Spleen (tissue), 11 donors: ENCODE data around the gene DUSP6. TPM values are rescaled to one million over a fixed set of nuclear protein-coding genes. Genes with fewer than 3 reads are reported as not detected.

Experiments
- DNase-seq: peaks from one replicate; pipeline ENCODE4 v3.0.0-alpha.2; 2020
- H3K27ac ChIP-seq, 8 donors: fragments of 200-600 bp; sonication (generic) in 7 of 8; 1 replicate in 4 of 8; 2 replicates in 4 of 8; pipeline versions ENCODE4 v1.5.0 to v1.8.0; 2016 to 2021; ENCODE audit warnings: inconsistent platforms in 4 of 8, mild to moderate bottlenecking in 4 of 8, moderate library complexity in 1 of 8
- H3K27me3 ChIP-seq, 7 donors: fragments of 200-600 bp; sonication (generic) in 6 of 7; replicated peaks in 1 of 7; 1 replicate in 4 of 7; 2 replicates in 3 of 7; pipeline versions ENCODE4 v1.5.0 to v1.8.0; 2016 to 2021; ENCODE audit warnings: inconsistent platforms in 3 of 7, mild to moderate bottlenecking in 1 of 7
- H3K36me3 ChIP-seq, 6 donors: fragments of 200-600 bp; sonication (generic) in 5 of 6; 1 replicate in 4 of 6; 2 replicates in 2 of 6; pipeline versions ENCODE4 v1.5.0 to v1.8.0; 2016 to 2021; ENCODE audit warnings: inconsistent platforms in 2 of 6
- H3K4me1 ChIP-seq, 6 donors: fragments of 200-600 bp; sonication (generic) in 5 of 6; 1 replicate in 3 of 6; 2 replicates in 3 of 6; pipeline versions ENCODE4 v1.5.0 to v1.8.0; 2016 to 2021; ENCODE audit warnings: inconsistent platforms in 3 of 6
- H3K4me3 ChIP-seq, 8 donors: fragments of 200-600 bp; sonication (generic) in 7 of 8; 1 replicate in 4 of 8; 2 replicates in 4 of 8; pipeline versions ENCODE4 v1.5.0 to v1.8.0; 2016 to 2021; ENCODE audit warnings: inconsistent platforms in 4 of 8, mild to moderate bottlenecking in 4 of 8, moderate library complexity in 2 of 8
- H3K9me3 ChIP-seq, 8 donors: fragments of 200-600 bp; sonication (generic) in 7 of 8; 1 replicate in 4 of 8; 2 replicates in 4 of 8; pipeline versions ENCODE4 v1.5.0 to v1.8.0; 2016 to 2021; ENCODE audit warnings: inconsistent platforms in 4 of 8
- POLR2A ChIP-seq, 3 donors: fragments of 450-650 bp; IDR thresholded peaks; one replicate each; pipeline ENCODE4 v1.5.1; 2017; ENCODE audit warnings: antibody characterized with exemption in 3 of 3, mild to moderate bottlenecking in 1 of 3
- POLR2AphosphoS5 ChIP-seq, 3 donors: sonication (generic); formaldehyde crosslinking; IDR thresholded peaks; one replicate each; pipeline ENCODE4 v1.5.1; 2017; ENCODE audit warnings: antibody characterized with exemption in 3 of 3
- WGBS, 5 donors: extraction: QIAGEN DNeasy Blood & Tissue Kit in 3 of 5; methylation state at CpG; one replicate each; pipeline versions ENCODE4 v1.1.5 to v1.1.7; 2013 to 2018; 5-methylcytosine and 5-hydroxymethylcytosine counted together
- intact Hi-C: fragments of 100-400 bp; cut with DNase I; formaldehyde crosslinking; loops from one replicate; pipeline ENCODE4 v1.15.0; 2023; ENCODE audit warnings: low total_unique reads
- polyA plus RNA-seq, 3 donors: library from polyadenylated mRNA; stranded (reverse); fragments of 200-250 nt; gene quantifications; one replicate each; pipeline ENCODE4 v1.2.1, GENCODE V29; 2013
- total RNA-seq, 7 donors: library from RNA; depleted of rRNA in 3 of 7; stranded (reverse); fragments of >200 nt in 3 of 7; fragmentation: NEBNext Ultra II Directional in 4 of 7; extraction: Animal tissue kit (Norgen Biotek cat#: 25700) in 4 of 7; gene quantifications; one replicate each; pipeline versions ENCODE4 v1.1.0 to v1.2.1, GENCODE V29; 2016 to 2021
- TF ChIP-seq, protein P1 (sequence below), 11 experiments: fragments of 200-600 bp in 7 of 11; fragments of 450-650 bp in 4 of 11; sonication (generic) in 4 of 11; IDR thresholded peaks in 8 of 11; conservative IDR thresholded peaks in 3 of 11; 1 replicate in 7 of 11; 2 replicates in 4 of 11; pipeline versions ENCODE4 v1.4.0 to v1.8.0; 2016 to 2021; ENCODE audit warnings: antibody characterized with exemption in 11 of 11, inconsistent platforms in 4 of 11, mild to moderate bottlenecking in 1 of 11
- donor health status: healthy with polysubstance abuse.
- donor health status: DM: no; HTN: no; CAD: no; lungs with moderate emphysema.
- donor health status: DM: no; HTN: no; CAD: no.
- donor health status: Bipolar disorder and iron deficiency.
- donor health status: healthy.
- donor health status: DM: no; HTN: no; CAD: no.
- donor health status: DM: yes; HTN: yes; CAD: no.

DUSP6 gene
- total and polyA plus RNA-seq, 10 donors: 34.7 to 193 (median 133) TPM

DNA sequence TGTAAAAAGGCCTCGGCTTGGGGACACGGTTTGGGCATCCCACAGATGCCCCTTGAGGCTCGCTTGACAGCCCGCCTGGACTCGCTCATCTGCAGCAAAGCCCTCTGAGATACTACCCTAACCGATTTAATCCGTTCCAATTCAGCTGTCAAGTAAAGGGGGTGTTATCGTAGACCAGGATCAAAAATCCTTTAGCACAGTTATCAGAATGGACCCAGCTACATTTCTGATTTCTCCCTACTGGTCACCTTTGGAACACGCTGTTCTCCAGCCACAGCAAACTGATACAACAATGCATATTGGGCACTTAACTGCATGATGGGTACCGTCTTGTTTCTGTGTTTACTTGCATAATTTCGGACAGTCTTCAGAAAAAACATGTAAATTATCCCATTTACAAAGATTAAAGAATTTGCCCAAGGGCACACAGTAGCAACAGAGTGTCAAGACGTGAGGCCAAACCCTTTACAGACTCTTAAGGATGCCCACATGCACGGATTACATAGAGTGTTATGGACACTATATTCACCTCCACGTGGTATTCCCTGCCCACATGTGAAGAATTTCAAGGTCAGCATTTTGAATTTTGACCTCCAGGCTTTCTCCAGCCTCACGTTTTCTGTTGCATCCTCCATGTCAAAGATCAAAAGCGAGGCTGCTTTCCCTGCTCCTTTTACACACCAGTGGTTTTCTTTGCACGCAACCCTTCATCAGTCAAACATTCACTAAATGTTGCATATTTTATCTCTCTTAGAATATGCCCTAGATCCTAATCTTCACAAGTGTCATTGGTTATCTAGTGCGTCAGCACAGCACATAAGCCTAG, 3.2 kb upstream of the DUSP6 start:
- H3K36me3 ChIP-seq: peaks cover 0 to 3% (median 0%) of the 10 kb centered on the region in 6 donors
- peaks cover 0 to 65% (median 34%) of the 10 kb centered on the region in 6 donors for H3K4me1 ChIP-seq
- no peak for DNase-seq
- TF ChIP-seq, protein P1, sequence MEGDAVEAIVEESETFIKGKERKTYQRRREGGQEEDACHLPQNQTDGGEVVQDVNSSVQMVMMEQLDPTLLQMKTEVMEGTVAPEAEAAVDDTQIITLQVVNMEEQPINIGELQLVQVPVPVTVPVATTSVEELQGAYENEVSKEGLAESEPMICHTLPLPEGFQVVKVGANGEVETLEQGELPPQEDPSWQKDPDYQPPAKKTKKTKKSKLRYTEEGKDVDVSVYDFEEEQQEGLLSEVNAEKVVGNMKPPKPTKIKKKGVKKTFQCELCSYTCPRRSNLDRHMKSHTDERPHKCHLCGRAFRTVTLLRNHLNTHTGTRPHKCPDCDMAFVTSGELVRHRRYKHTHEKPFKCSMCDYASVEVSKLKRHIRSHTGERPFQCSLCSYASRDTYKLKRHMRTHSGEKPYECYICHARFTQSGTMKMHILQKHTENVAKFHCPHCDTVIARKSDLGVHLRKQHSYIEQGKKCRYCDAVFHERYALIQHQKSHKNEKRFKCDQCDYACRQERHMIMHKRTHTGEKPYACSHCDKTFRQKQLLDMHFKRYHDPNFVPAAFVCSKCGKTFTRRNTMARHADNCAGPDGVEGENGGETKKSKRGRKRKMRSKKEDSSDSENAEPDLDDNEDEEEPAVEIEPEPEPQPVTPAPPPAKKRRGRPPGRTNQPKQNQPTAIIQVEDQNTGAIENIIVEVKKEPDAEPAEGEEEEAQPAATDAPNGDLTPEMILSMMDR (IDR thresholded peaks at IDR 0.05 in 8 of 11, conservative IDR thresholded peaks at IDR 0.05 in 3 of 11): no peak
- TF ChIP-seq POLR2A (IDR thresholded peaks at IDR 0.05): no peak
- TF ChIP-seq POLR2AphosphoS5 (IDR thresholded peaks at IDR 0.05): no peak
- no peaks in the 10 kb centered on the region for H3K27me3 ChIP-seq
- WGBS, 5 donors: 71 to 83% (median 79%) methylated on average over 18 of the region's 18 CpGs
- no peaks in the 10 kb centered on the region for H3K9me3 ChIP-seq
- intact Hi-C loops: loop anchor here (10.0 kb wide), 1 partner anchor 301 kb away; no protein-coding TSS in a partner anchor
- H3K27ac ChIP-seq: peak overlapping the region; percentile 97 to 100 (median 98)
- H3K4me3 ChIP-seq: peak overlapping the region in 7 of 8 donors; percentile 79 to 93 (median 84)

DNA sequence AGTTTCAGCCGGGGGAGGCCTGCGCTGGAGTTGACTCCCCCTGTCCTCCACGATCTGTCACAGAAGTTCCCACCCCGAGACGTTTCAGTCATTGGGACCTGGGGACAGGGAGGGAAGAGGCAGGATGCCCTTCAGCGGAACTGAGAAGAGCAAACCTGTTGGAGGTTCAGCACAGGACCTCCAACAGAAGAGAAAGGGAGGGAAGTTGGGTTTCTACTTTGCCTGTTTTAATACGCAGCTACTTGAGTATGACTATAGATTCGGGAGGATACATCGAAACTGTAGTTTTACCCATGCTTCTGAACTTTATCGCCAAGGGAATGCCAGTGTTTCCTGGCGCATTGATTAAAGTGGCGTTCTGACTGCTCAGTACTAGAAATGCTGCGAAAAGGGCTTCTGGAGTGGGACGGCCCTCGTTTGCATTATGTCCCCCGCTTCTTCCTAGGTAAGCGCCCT, 2.3 kb upstream of the DUSP6 start:
- Histone ChIP-seq H3K27ac (peak overlapping the region; percentile 97 to 100 (median 98)), H3K27me3 (no peaks in the 10 kb centered on the region), H3K9me3 (no peaks in the 10 kb centered on the region), H3K4me1 (peaks cover 0 to 74% (median 42%) of the 10 kb centered on the region in 6 donors), H3K36me3 (peaks cover 0 to 11% (median 2%) of the 10 kb centered on the region in 6 donors), H3K4me3 (peak overlapping the region; percentile 79 to 93 (median 84))
- 26 to 44% (median 28%) methylated on average over 17 of the region's 17 CpGs for WGBS, 5 donors
- no peak for DNase-seq
- intact Hi-C loops: loop anchor here (5.0 to 10.0 kb wide), 2 partner anchors 168 to 300 kb away; partner anchors contain the start of gene GALNT4
- peak in 1 of 3 donors; percentile 4 for TF ChIP-seq POLR2AphosphoS5 (IDR thresholded peaks at IDR 0.05)
- TF ChIP-seq, protein P1 (IDR thresholded peaks at IDR 0.05 in 8 of 11, conservative IDR thresholded peaks at IDR 0.05 in 3 of 11): no peak
- no peak for TF ChIP-seq POLR2A (IDR thresholded peaks at IDR 0.05)

DNA sequence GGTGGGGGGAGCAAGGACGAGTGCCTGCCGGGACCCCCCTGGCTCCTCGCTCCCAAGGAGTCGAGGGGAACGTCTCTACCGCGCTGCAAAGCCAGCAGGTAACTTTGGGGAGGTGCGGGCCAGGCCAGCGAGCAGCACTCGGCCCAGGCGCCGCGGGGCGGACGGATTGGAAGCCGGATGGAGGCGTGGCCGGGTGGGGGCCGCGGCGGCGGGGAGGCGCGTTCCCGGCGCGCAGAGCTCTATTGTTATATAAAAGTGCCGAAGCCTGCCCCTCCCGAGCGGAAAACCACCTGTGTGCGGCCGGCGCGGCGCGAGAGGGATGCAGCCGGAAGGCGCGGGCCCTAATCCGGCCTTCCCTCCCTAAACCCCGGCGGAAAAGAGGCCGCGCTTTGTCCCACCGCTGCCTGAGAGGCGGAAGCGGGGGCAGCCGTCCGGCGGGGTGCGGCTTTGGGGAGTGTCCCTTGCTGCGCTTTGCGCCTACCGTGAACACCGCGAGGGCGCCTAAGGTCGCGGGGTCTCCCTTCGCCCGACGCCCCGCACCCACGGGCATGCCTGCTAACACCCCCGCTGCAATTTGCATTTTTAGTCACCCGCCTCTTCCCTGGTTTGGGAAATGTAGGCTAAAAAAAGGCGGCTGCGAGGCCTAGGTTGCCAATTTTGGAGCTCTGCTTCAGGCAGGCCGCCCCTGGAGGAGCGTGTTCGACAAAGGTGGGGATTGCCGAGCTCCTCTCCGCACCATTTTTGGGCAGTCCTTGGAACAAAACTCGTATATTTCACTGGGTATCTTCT, 1.7 kb upstream of the DUSP6 start:
- WGBS, 5 donors: 0 to 1% (median 0%) methylated on average over 26 to 74 of the region's 74 CpGs
- intact Hi-C loops: loop anchor here (5.0 to 10.0 kb wide), 2 partner anchors 168 to 299 kb away; partner anchors contain the start of gene GALNT4
- peak; percentile 80 to 88 (median 86) for TF ChIP-seq POLR2AphosphoS5 (IDR thresholded peaks at IDR 0.05)
- TF ChIP-seq, protein P1 (IDR thresholded peaks at IDR 0.05 in 8 of 11, conservative IDR thresholded peaks at IDR 0.05 in 3 of 11): no peak
- TF ChIP-seq POLR2A (IDR thresholded peaks at IDR 0.05): peak in 2 of 3 donors; percentile 4 to 36
- Histone ChIP-seq H3K27me3 (no peaks in the 10 kb centered on the region), H3K36me3 (peaks cover 0 to 17% (median 7%) of the 10 kb centered on the region in 6 donors), H3K27ac (peak overlapping the region; percentile 97 to 100 (median 98)), H3K4me3 (peak overlapping the region; percentile 79 to 93 (median 84)), H3K4me1 (peaks cover 5 to 80% (median 48%) of the 10 kb centered on the region in 6 donors), H3K9me3 (no peaks in the 10 kb centered on the region)
- DNase-seq: peak; percentile 96
